Activated CD8-positive, alpha-beta memory T cell treated with anti-CD3 and anti-CD28 coated beads for 36 hours (primary cell): Measurements from ENCODE around the gene RRBP1. TPM values are rescaled to one million over a fixed set of nuclear protein-coding genes. Genes with fewer than 3 reads are reported as not detected.

Experiments used
- CTCF ChIA-PET: fragments of 350-600 bp; sonication (Branson Sonifier 250); formaldehyde crosslinking; loops from one replicate; lab custom pipeline; 2021; ENCODE audit warnings: antibody characterized with exemption; lab: Charles Lee
- POLR2A ChIA-PET: fragments of 350-600 bp; sonication (Branson Sonifier 250); formaldehyde crosslinking; loops from one replicate; lab custom pipeline; 2021; ENCODE audit warnings: antibody characterized with exemption; lab: Charles Lee
- total RNA-seq, 2 experiments: library from RNA; stranded (reverse); gene quantifications; one replicate each; pipeline ENCODE4 v1.2.3, GENCODE V29; 2021

Gene RRBP1
- total RNA-seq, 2 experiments from 2014 or later, result 29.0 to 29.7 TPM

GRCh38 chr20:17630806-17631195, 51.2 kb downstream of the RRBP1 start:
- ChIA-PET CTCF (no interaction called here), POLR2A (no interaction called here)

GRCh38 chr20:17630151-17630805, 51.8 kb downstream of the RRBP1 start:
- CTCF ChIA-PET, result no interaction called here
- POLR2A ChIA-PET, result no interaction called here

GRCh38 chr20:17629678-17630089, 52.4 kb downstream of the RRBP1 start:
- ChIA-PET CTCF (no interaction called here), POLR2A (no interaction called here)

- POLR2A ChIA-PET, result no interaction called here
- CTCF ChIA-PET, result no interaction called here
Observed at GRCh38 chr20:17629025-17629424, 53.0 kb downstream of the RRBP1 start.

- CTCF ChIA-PET, result no interaction called here
Observed at GRCh38 chr20:17628101-17628841, 53.8 kb downstream of the RRBP1 start.

GRCh38 chr20:17627101-17627955, 54.7 kb downstream of the RRBP1 start:
- POLR2A ChIA-PET, result interaction anchor here (0.6 kb wide), 1 partner anchor 285 kb away, joined by 6 read pairs; no protein-coding TSS in a partner anchor
- CTCF ChIA-PET, result no interaction called here

More at GRCh38 chr20:17628101-17628841, 53.8 kb downstream of the RRBP1 start:
- POLR2A ChIA-PET, result no interaction called here

- CTCF ChIA-PET, result interaction anchor here (0.5 kb wide), 1 partner anchor 271 kb away, joined by 3 read pairs; no protein-coding TSS in a partner anchor
- POLR2A ChIA-PET, result no interaction called here
Observed at GRCh38 chr20:17626217-17627007, 55.6 kb downstream of the RRBP1 start.

- ChIA-PET CTCF (interaction anchor here (0.5 kb wide), 1 partner anchor 272 kb away, joined by 3 read pairs; no protein-coding TSS in a partner anchor), POLR2A (no interaction called here)
Observed at GRCh38 chr20:17625246-17626051, 56.6 kb downstream of the RRBP1 start.

- ChIA-PET POLR2A (no interaction called here), CTCF (no interaction called here)
Observed at GRCh38 chr20:17624551-17625245, 57.3 kb downstream of the RRBP1 start.

GRCh38 chr20:17624070-17624469, 58.0 kb downstream of the RRBP1 start:
- ChIA-PET POLR2A (no interaction called here), CTCF (no interaction called here)

GRCh38 chr20:17622851-17623508, 59.1 kb downstream of the RRBP1 start:
- CTCF ChIA-PET, result interaction anchor here (1.6 kb wide), 1 partner anchor 19 kb away, joined by 4 read pairs; no protein-coding TSS in a partner anchor
- POLR2A ChIA-PET, result no interaction called here

GRCh38 chr20:17622086-17622850, 59.8 kb downstream of the RRBP1 start:
- POLR2A ChIA-PET, result no interaction called here
- CTCF ChIA-PET, result interaction anchor here (1.1 to 1.6 kb wide), 2 partner anchors 20 to 118 kb away, joined by 4 read pairs; no protein-coding TSS in a partner anchor

GRCh38 chr20:17621229-17621968, 60.6 kb downstream of the RRBP1 start:
- ChIA-PET CTCF (interaction anchor here (0.6 to 1.6 kb wide), 3 partner anchors 21 to 218 kb away, joined by 3 to 4 read pairs (median 4); no protein-coding TSS in a partner anchor), POLR2A (no interaction called here)

- CTCF ChIA-PET, result no interaction called here
- POLR2A ChIA-PET, result no interaction called here
Observed at GRCh38 chr20:17620371-17621228, 61.4 kb downstream of the RRBP1 start.
